Activated CD8-positive, alpha-beta memory T cell treated with anti-CD3 and anti-CD28 coated beads for 4 hours (primary cell): ENCODE data around the gene TAS2R20.

ENCODE experiments used
- DNase-seq, 2 donors: peaks; one replicate each; pipeline ENCODE4 v3.0.0-alpha.2; 2020; ENCODE audit warnings: low read depth in 2 of 2

Gene TAS2R20

GRCh38 chr12:10959804-10960203 lies 38.3 kb downstream of the TAS2R20 start:
- DNase-seq: no peak

GRCh38 chr12:10957741-10958140 lies 40.4 kb downstream of the TAS2R20 start:
- no peak for DNase-seq

GRCh38 chr12:10956085-10956484 lies 42.0 kb downstream of the TAS2R20 start:
- DNase-seq: no peak

GRCh38 chr12:10952645-10953044 lies 45.5 kb downstream of the TAS2R20 start:
- no peak for DNase-seq
